ENCODE results near the gene AATK.
"Not testable (repeated sequence)": the region's sequence is repeated elsewhere in the genome, so short reads cannot be mapped to it uniquely, and the experiment has no call there.

AATK gene

GRCh38 chr17:81162491-81162890 is 3.5 kb downstream of the AATK start:
- no peak for DNase-seq (ENCODE audit: low spot score)

- no peak for DNase-seq (ENCODE audit: low spot score)
Observed at GRCh38 chr17:81161972-81162371, 4.0 kb downstream of the AATK start.

- DNase-seq (ENCODE audit: low spot score): no peak
Observed at GRCh38 chr17:81161536-81161935, 4.5 kb downstream of the AATK start.

GRCh38 chr17:81160747-81161453 is 5.1 kb downstream of the AATK start:
- DNase-seq (ENCODE audit: low spot score): no peak

GRCh38 chr17:81160306-81160705 is 5.7 kb downstream of the AATK start:
- DNase-seq (ENCODE audit: low spot score): no peak

GRCh38 chr17:81159611-81160265 is 6.3 kb downstream of the AATK start:
- DNase-seq (ENCODE audit: low spot score): no peak

GRCh38 chr17:81158688-81159590 is 7.1 kb downstream of the AATK start:
- no peak for DNase-seq (ENCODE audit: low spot score)

- no peak for DNase-seq (ENCODE audit: low spot score)
Observed at GRCh38 chr17:81157848-81158687, 8.0 kb downstream of the AATK start.

- DNase-seq (ENCODE audit: low spot score): no peak
Observed at GRCh38 chr17:81156866-81157805, 8.9 kb downstream of the AATK start.

- no peak for DNase-seq (ENCODE audit: low spot score)
Observed at GRCh38 chr17:81154961-81155360, 11.1 kb downstream of the AATK start.

- not testable (repeated sequence) for DNase-seq (ENCODE audit: low spot score)
Observed at GRCh38 chr17:81154016-81154415, 12.0 kb downstream of the AATK start.

- DNase-seq (ENCODE audit: low spot score): peak; percentile 18
Observed at GRCh38 chr17:81153340-81153803, 12.6 kb downstream of the AATK start.

- DNase-seq (ENCODE audit: low spot score): no peak
Observed at GRCh38 chr17:81152288-81152828, 13.7 kb downstream of the AATK start.

GRCh38 chr17:81151278-81151677 is 14.7 kb downstream of the AATK start:
- DNase-seq (ENCODE audit: low spot score): no peak

- DNase-seq (ENCODE audit: low spot score): no peak
Observed at GRCh38 chr17:81150377-81151077, 15.5 kb downstream of the AATK start.

- DNase-seq (ENCODE audit: low spot score): no peak
Observed at GRCh38 chr17:81148986-81149533, 17.0 kb downstream of the AATK start.

- no peak for DNase-seq (ENCODE audit: low spot score)
Observed at GRCh38 chr17:81148571-81148970, 17.4 kb downstream of the AATK start.

GRCh38 chr17:81147701-81148100 is 18.3 kb downstream of the AATK start:
- DNase-seq (ENCODE audit: low spot score): no peak

- DNase-seq (ENCODE audit: low spot score): not testable (repeated sequence)
Observed at GRCh38 chr17:81146208-81146607, 19.8 kb downstream of the AATK start.

Measured in CD4-positive, alpha-beta T cell treated with Interleukin-2 at 100 ng/mL for 4 hours (primary cell).